Measurements from ENCODE around the gene SKA3. TPM values are rescaled to one million over a fixed set of nuclear protein-coding genes. Genes with fewer than 3 reads are reported as not detected.
"Not testable (repeated sequence)": the region's sequence is repeated elsewhere in the genome, so short reads cannot be mapped to it uniquely, and the experiment has no call there.

Gene SKA3
- total and polyA plus RNA-seq, 2 donors from 2014 or later: 0.47 to 1.9 TPM

- Histone ChIP-seq H3K36me3 (ENCODE audit: control insufficient read depth in 2 of 3, insufficient read depth in 3 of 3, low read length in 3 of 3) (no peaks in the 10 kb centered on the region), H3K4me1 (ENCODE audit: control insufficient read depth in 2 of 3, insufficient read depth in 2 of 3, low read depth in 1 of 3, low read length in 3 of 3) (no peaks in the 10 kb centered on the region), H3K27ac (ENCODE audit: low read depth in 2 of 2, low read length in 2 of 2) (no peak overlapping the region), H3K9me3 (ENCODE audit: control insufficient read depth in 2 of 3, insufficient read depth in 1 of 3, low read length in 3 of 3) (peaks cover 0 to 9% (median 0%) of the 10 kb centered on the region in 3 donors), H3K4me3 (ENCODE audit: low read length in 3 of 3) (no peak overlapping the region), H3K27me3 (ENCODE audit: control insufficient read depth, insufficient read depth, low read length) (no peaks in the 10 kb centered on the region), H3K9ac (ENCODE audit: low read length in 3 of 3) (no peak overlapping the region)
- intact Hi-C loops (cut with DNase I): no loop called here
- TF ChIP-seq CTCF (IDR thresholded peaks at IDR 0.05; ENCODE audit: borderline replicate concordance, extremely low read depth, insufficient read depth): no peak
- DNase-seq (no peak), FAIRE-seq (no peak)
These were observed 42.7 kb upstream of the SKA3 start for GRCh38 chr13:21219036-21219381.

GRCh38 chr13:21218351-21219035, 42.1 kb upstream of the SKA3 start:
- intact Hi-C loops (cut with DNase I): no loop called here
- FAIRE-seq (no peak), DNase-seq (no peak)
- Histone ChIP-seq H3K9ac (ENCODE audit: low read length in 3 of 3) (no peak overlapping the region), H3K36me3 (ENCODE audit: control insufficient read depth in 2 of 3, insufficient read depth in 3 of 3, low read length in 3 of 3) (no peaks in the 10 kb centered on the region), H3K27me3 (ENCODE audit: control insufficient read depth, insufficient read depth, low read length) (no peaks in the 10 kb centered on the region), H3K9me3 (ENCODE audit: control insufficient read depth in 2 of 3, insufficient read depth in 1 of 3, low read length in 3 of 3) (peaks cover 0 to 9% (median 0%) of the 10 kb centered on the region in 3 donors), H3K27ac (ENCODE audit: low read depth in 2 of 2, low read length in 2 of 2) (no peak overlapping the region), H3K4me3 (ENCODE audit: low read length in 3 of 3) (no peak overlapping the region), H3K4me1 (ENCODE audit: control insufficient read depth in 2 of 3, insufficient read depth in 2 of 3, low read depth in 1 of 3, low read length in 3 of 3) (no peaks in the 10 kb centered on the region)
- TF ChIP-seq CTCF (IDR thresholded peaks at IDR 0.05; ENCODE audit: borderline replicate concordance, extremely low read depth, insufficient read depth): no peak

GRCh38 chr13:21216332-21216731, 40.0 kb upstream of the SKA3 start:
- FAIRE-seq: no peak
- Histone ChIP-seq H3K9ac (ENCODE audit: low read length in 3 of 3) (no peak overlapping the region), H3K4me3 (ENCODE audit: low read length in 3 of 3) (no peak overlapping the region), H3K27me3 (ENCODE audit: control insufficient read depth, insufficient read depth, low read length) (no peaks in the 10 kb centered on the region), H3K4me1 (ENCODE audit: control insufficient read depth in 2 of 3, insufficient read depth in 2 of 3, low read depth in 1 of 3, low read length in 3 of 3) (no peaks in the 10 kb centered on the region), H3K36me3 (ENCODE audit: control insufficient read depth in 2 of 3, insufficient read depth in 3 of 3, low read length in 3 of 3) (no peaks in the 10 kb centered on the region), H3K9me3 (ENCODE audit: control insufficient read depth in 2 of 3, insufficient read depth in 1 of 3, low read length in 3 of 3) (peaks cover 0 to 2% (median 0%) of the 10 kb centered on the region in 3 donors), H3K27ac (ENCODE audit: low read depth in 2 of 2, low read length in 2 of 2) (no peak overlapping the region)
- peak in 1 of 5 donors; percentile 12 for DNase-seq
- TF ChIP-seq CTCF (IDR thresholded peaks at IDR 0.05; ENCODE audit: borderline replicate concordance, extremely low read depth, insufficient read depth): no peak
- intact Hi-C loops (cut with DNase I): no loop called here

- H3K9me3 ChIP-seq (ENCODE audit: control insufficient read depth in 2 of 3, insufficient read depth in 1 of 3, low read length in 3 of 3); H3K4me3 ChIP-seq (ENCODE audit: low read length in 3 of 3); intact Hi-C loops (cut with DNase I); H3K36me3 ChIP-seq (ENCODE audit: control insufficient read depth in 2 of 3, insufficient read depth in 3 of 3, low read length in 3 of 3); DNase-seq; FAIRE-seq; H3K4me1 ChIP-seq (ENCODE audit: control insufficient read depth in 2 of 3, insufficient read depth in 2 of 3, low read depth in 1 of 3, low read length in 3 of 3); H3K9ac ChIP-seq (ENCODE audit: low read length in 3 of 3); H3K27me3 ChIP-seq (ENCODE audit: control insufficient read depth, insufficient read depth, low read length); H3K27ac ChIP-seq (ENCODE audit: low read depth in 2 of 2, low read length in 2 of 2): not testable (repeated sequence)
These were observed 39.1 kb upstream of the SKA3 start for GRCh38 chr13:21215419-21215818.
